PC-3 (cell line): ENCODE results near the gene GNG4. TPM values are rescaled to one million over a fixed set of nuclear protein-coding genes. Genes with fewer than 3 reads are reported as not detected.

Experiments used
- ATAC-seq: fragments of 200-7000 bp; cut with Tn5 transposase; 2 replicates; pipeline ENCODE4 v1.9.1; 2020; ENCODE audit warnings: mild to moderate bottlenecking, moderate library complexity
- BruUV-seq: library from RNA; stranded (reverse); fragments of 400-500 nt; replicated peaks from 2 replicates; lab custom pipeline; 2021; lab: Mats Ljungman, UMichigan
- CTCF ChIA-PET: fragments of 300-600 bp; sonication (Branson Sonifier 250); formaldehyde crosslinking; loops from one replicate; lab custom pipeline; 2022; ENCODE audit warnings: antibody characterized with exemption; lab: Charles Lee
- POLR2A ChIA-PET: fragments of 300-600 bp; sonication (Branson Sonifier 250); formaldehyde crosslinking; loops from one replicate; lab custom pipeline; 2022; ENCODE audit warnings: antibody characterized with exemption; ENCODE audit not compliant: unreplicated experiment; lab: Charles Lee
- DNase-seq: peaks from one replicate; pipeline ENCODE4 v3.0.0-alpha.2; 2015
- H2AFZ ChIP-seq: fragments of 300-600 bp; sonication (generic); 2 replicates; pipeline ENCODE4 v1.6.0; 2016; ENCODE audit warnings: antibody characterized with exemption, low read length
- H3F3A ChIP-seq: fragments of 300-600 bp; sonication (generic); one replicate; pipeline ENCODE4 v1.6.0; 2017; ENCODE audit warnings: antibody characterized with exemption, low read length, control low read depth, mild to moderate bottlenecking; ENCODE audit not compliant: unreplicated experiment
- H3K27ac ChIP-seq: fragments of 300-600 bp; sonication (generic); 2 replicates; pipeline ENCODE4 v1.5.1; 2016; ENCODE audit warnings: mild to moderate bottlenecking, low read length
- H3K27me3 ChIP-seq: fragments of 300-600 bp; sonication (generic); 2 replicates; pipeline ENCODE4 v1.6.1; 2016; ENCODE audit warnings: low read length, mixed read lengths
- H3K36me3 ChIP-seq: fragments of 300-600 bp; sonication (generic); 2 replicates; pipeline ENCODE4 v1.6.1; 2016; ENCODE audit warnings: low read depth, mixed run types, low read length, mixed read lengths
- H3K4me1 ChIP-seq: fragments of 300-600 bp; sonication (generic); 2 replicates; pipeline ENCODE4 v1.5.1; 2016; ENCODE audit warnings: low read length; ENCODE audit not compliant: insufficient read depth
- H3K4me2 ChIP-seq: fragments of 300-600 bp; sonication (generic); 2 replicates; pipeline ENCODE4 v1.6.0; 2016; ENCODE audit warnings: low read length
- H3K4me3 ChIP-seq: fragments of 300-600 bp; sonication (generic); 2 replicates; pipeline ENCODE4 v1.5.1; 2016; ENCODE audit warnings: mild to moderate bottlenecking, low read length, mixed read lengths
- H3K79me2 ChIP-seq: fragments of 300-600 bp; sonication (generic); 2 replicates; pipeline ENCODE4 v1.6.1; 2017; ENCODE audit warnings: low read length, mixed read lengths
- H3K9ac ChIP-seq: fragments of 300-600 bp; sonication (generic); 2 replicates; pipeline ENCODE4 v1.6.0; 2016; ENCODE audit warnings: mild to moderate bottlenecking, low read length
- H3K9me2 ChIP-seq: fragments of 300-600 bp; sonication (generic); replicated peaks from 2 replicates; pipeline ENCODE4 v1.6.1; 2016; ENCODE audit warnings: mixed run types, low read length, mixed read lengths
- H3K9me3 ChIP-seq: fragments of 300-600 bp; sonication (generic); 2 replicates; pipeline ENCODE4 v1.6.1; 2016; ENCODE audit warnings: low read length, mixed read lengths
- H4K20me1 ChIP-seq: fragments of 300-600 bp; sonication (generic); 2 replicates; pipeline ENCODE4 v1.6.1; 2016; ENCODE audit warnings: low read length, mixed read lengths
- EZH2 ChIP-seq: fragments of 300-600 bp; sonication (generic); IDR thresholded peaks from one replicate; pipeline ENCODE4 v1.6.1; 2017; ENCODE audit warnings: antibody characterized with exemption, mild to moderate bottlenecking, low read length; ENCODE audit not compliant: unreplicated experiment
- EZH2phosphoT487 ChIP-seq: fragments of 300-600 bp; sonication (generic); IDR thresholded peaks from 2 replicates; pipeline ENCODE4 v1.6.1; 2018; ENCODE audit warnings: mild to moderate bottlenecking, antibody characterized with exemption, low read length, borderline replicate concordance
- intact Hi-C: fragments of 100-400 bp; cut with micrococcal nuclease; formaldehyde crosslinking; loops from 2 replicates; pipeline ENCODE4 v1.9.0; 2023
- total RNA-seq: library from RNA; depleted of rRNA; stranded (reverse); fragments of >200 nt; gene quantifications from 2 replicates; pipeline ENCODE4 v1.2.3, GENCODE V29; 2014
- TF ChIP-seq, protein P1 (sequence below): fragments of 300-600 bp; sonication (generic); conservative IDR thresholded peaks from 2 replicates; pipeline ENCODE4 v1.5.1; 2017; ENCODE audit warnings: antibody characterized with exemption, low read depth, mild to moderate bottlenecking, low read length

Gene GNG4
- total RNA-seq, 1 experiment from 2014 or later: 0.80 TPM

DNA sequence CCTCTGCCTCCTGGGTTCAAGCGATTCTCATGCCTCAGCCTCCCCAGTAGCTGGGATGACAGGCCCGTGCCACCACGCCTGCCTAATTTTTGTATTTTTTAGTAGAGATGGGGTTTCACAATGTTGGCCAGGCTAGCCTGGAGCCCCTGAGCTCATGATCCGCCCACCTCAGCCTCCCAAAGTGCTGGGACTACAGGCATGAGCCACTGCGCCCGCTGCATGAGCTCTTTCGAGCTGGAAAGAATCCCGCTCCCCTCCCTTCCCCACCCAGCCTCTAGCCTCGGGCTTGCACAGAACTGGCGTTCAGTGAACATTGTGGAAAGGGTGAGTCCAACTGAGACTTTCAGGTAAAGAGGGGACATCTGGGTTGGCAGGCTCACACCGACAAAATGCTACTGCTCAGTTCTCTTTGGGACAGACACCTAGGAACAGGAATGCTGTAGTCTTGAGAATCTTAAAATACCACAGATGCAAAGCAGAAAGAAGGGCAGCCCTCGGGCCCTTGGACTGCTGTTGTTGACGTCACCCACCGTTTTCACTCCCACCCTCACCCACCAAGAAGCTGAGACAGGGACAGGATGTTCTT is 9.7 kb upstream of the GNG4 start:
- no peak overlapping the region for H3K9ac ChIP-seq
- TF ChIP-seq, protein P1, sequence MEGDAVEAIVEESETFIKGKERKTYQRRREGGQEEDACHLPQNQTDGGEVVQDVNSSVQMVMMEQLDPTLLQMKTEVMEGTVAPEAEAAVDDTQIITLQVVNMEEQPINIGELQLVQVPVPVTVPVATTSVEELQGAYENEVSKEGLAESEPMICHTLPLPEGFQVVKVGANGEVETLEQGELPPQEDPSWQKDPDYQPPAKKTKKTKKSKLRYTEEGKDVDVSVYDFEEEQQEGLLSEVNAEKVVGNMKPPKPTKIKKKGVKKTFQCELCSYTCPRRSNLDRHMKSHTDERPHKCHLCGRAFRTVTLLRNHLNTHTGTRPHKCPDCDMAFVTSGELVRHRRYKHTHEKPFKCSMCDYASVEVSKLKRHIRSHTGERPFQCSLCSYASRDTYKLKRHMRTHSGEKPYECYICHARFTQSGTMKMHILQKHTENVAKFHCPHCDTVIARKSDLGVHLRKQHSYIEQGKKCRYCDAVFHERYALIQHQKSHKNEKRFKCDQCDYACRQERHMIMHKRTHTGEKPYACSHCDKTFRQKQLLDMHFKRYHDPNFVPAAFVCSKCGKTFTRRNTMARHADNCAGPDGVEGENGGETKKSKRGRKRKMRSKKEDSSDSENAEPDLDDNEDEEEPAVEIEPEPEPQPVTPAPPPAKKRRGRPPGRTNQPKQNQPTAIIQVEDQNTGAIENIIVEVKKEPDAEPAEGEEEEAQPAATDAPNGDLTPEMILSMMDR: no peak
- no peak for TF ChIP-seq EZH2
- TF ChIP-seq EZH2phosphoT487: no peak
- CTCF ChIA-PET: interaction anchor here (0.7 kb wide), 1 partner anchor 104 kb away, joined by 8 read pairs; no protein-coding TSS in a partner anchor
- no peaks in the 10 kb centered on the region for H3F3A ChIP-seq
- no peak overlapping the region for H2AFZ ChIP-seq
- POLR2A ChIA-PET: no interaction called here
- H3K27me3 ChIP-seq: no peaks in the 10 kb centered on the region
- BruUV-seq: no TSS peak
- no peak overlapping the region for H3K4me2 ChIP-seq
- DNase-seq (no peak), ATAC-seq (no peak)
- intact Hi-C loops: no loop called here
- H3K79me2 ChIP-seq: no peaks in the 10 kb centered on the region
- no peaks in the 10 kb centered on the region for H3K9me3 ChIP-seq
- no peaks in the 10 kb centered on the region for H3K4me1 ChIP-seq
- H4K20me1 ChIP-seq: no peaks in the 10 kb centered on the region
- H3K36me3 ChIP-seq: no peaks in the 10 kb centered on the region
- no peak overlapping the region for H3K4me3 ChIP-seq
- no peak overlapping the region for H3K27ac ChIP-seq
- no peaks in the 10 kb centered on the region for H3K9me2 ChIP-seq

DNA sequence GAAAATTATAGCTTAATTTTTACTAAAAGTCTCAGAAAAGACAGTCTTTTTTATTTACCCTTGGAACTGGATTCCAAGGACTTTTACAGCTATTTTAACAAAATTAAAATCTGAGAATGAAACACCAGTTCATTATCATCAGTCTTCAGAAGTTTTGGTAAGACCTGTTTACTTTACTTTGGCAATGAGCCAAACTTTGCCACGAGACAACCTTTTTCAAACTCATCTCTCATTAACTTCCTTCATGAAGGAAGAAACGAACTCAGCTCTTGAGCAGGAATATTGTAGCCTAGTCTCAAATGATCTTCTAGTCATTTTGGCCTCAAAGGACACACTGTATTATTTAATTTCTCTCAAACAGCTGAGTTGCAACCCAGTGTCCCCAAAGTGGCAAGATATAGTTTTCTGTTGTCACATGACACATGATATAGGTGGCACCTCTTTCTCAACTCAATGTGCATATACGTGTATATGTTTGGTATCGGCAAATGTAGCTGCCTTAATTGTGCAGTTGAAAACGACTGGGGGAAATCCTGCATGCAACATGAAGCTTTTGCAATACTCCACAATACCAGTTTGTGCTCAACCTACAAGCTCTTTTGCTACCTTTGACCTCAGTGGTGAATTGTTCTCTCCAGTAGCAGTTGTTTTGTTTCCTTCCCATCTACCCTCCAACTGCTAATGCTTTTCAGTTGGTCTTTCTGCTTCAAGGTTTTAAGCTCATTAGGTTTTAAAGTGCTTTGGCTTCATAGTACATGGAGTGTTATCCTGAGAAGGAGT is 8.4 kb upstream of the GNG4 start:
- no peak overlapping the region for H3K4me3 ChIP-seq
- no peaks in the 10 kb centered on the region for H3K79me2 ChIP-seq
- ChIA-PET CTCF (no interaction called here), POLR2A (interaction anchor here (0.6 kb wide), 1 partner anchor 130 kb away, joined by 3 read pairs; no protein-coding TSS in a partner anchor)
- no peaks in the 10 kb centered on the region for H3K36me3 ChIP-seq
- TF ChIP-seq, protein P1: no peak
- TF ChIP-seq EZH2phosphoT487: no peak
- TF ChIP-seq EZH2: no peak
- H3K4me2 ChIP-seq: no peak overlapping the region
- DNase-seq (no peak), ATAC-seq (no peak)
- intact Hi-C loops: no loop called here
- H4K20me1 ChIP-seq: no peaks in the 10 kb centered on the region
- no peak overlapping the region for H3K27ac ChIP-seq
- H3K9me3 ChIP-seq: no peaks in the 10 kb centered on the region
- no peak overlapping the region for H3K9ac ChIP-seq
- no TSS peak for BruUV-seq
- H3K4me1 ChIP-seq: no peaks in the 10 kb centered on the region
- no peaks in the 10 kb centered on the region for H3F3A ChIP-seq
- H3K9me2 ChIP-seq: no peaks in the 10 kb centered on the region
- H3K27me3 ChIP-seq: no peaks in the 10 kb centered on the region
- H2AFZ ChIP-seq: no peak overlapping the region

DNA sequence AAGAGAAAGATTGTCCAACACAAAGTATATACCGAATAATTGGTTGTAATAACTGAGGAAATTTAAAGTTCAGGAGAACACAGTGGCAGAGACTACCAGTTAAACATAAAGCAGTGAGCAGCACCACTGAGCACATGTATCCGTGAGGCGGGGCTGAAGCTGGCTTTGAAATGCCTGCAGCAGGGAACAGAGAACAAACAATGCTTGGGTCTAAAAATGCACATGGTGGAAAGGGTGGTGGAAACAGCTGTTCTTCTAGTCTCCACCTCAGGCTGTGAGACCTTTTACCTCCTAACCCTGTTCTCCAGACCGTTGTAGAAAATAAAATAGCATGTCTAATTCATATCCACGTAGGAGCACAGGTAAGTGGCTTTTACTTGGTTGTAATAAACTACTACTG is 7.7 kb upstream of the GNG4 start:
- TF ChIP-seq EZH2 (no peak), EZH2phosphoT487 (no peak)
- TF ChIP-seq, protein P1: no peak
- no TSS peak for BruUV-seq
- Histone ChIP-seq H3K27me3 (no peaks in the 10 kb centered on the region), H3K4me2 (no peak overlapping the region), H3F3A (no peaks in the 10 kb centered on the region), H3K9me3 (no peaks in the 10 kb centered on the region), H3K36me3 (no peaks in the 10 kb centered on the region), H3K27ac (no peak overlapping the region), H3K4me1 (no peaks in the 10 kb centered on the region), H3K79me2 (no peaks in the 10 kb centered on the region), H4K20me1 (no peaks in the 10 kb centered on the region), H3K4me3 (no peak overlapping the region), H3K9ac (no peak overlapping the region), H3K9me2 (no peaks in the 10 kb centered on the region), H2AFZ (no peak overlapping the region)
- POLR2A ChIA-PET: no interaction called here
- ATAC-seq (no peak), DNase-seq (no peak)
- CTCF ChIA-PET: no interaction called here
- intact Hi-C loops: no loop called here
